ENCODE data around the gene APIP.

The APIP gene, protein sequence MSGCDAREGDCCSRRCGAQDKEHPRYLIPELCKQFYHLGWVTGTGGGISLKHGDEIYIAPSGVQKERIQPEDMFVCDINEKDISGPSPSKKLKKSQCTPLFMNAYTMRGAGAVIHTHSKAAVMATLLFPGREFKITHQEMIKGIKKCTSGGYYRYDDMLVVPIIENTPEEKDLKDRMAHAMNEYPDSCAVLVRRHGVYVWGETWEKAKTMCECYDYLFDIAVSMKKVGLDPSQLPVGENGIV

GRCh38 chr11:34916015-34916842 lies at the start of gene APIP, which contains the start of gene PDHX:
APIP (minus strand) TSS chr11:34916379; CDS start chr11:34916284, 95 bp downstream.
PDHX (plus strand) TSS chr11:34916618; CDS start chr11:34916656, 38 bp downstream.
- peaks cover 21% of the 10 kb centered on the region for H3K36me3 ChIP-seq
- peak; percentile 99 for DNase-seq
- no peaks in the 10 kb centered on the region for H3K9me3 ChIP-seq (ENCODE audit: severe bottlenecking)
- peak within 1 kb of the TSS; percentile 98 for H3K27ac ChIP-seq
- H3K4me3 ChIP-seq (ENCODE audit: low read depth, low read length): peak within 1 kb of the TSS; percentile 86
- no peak for TF ChIP-seq CTCF (IDR thresholded peaks at IDR 0.05; ENCODE audit: low read depth, low read length)
- H3K27me3 ChIP-seq (ENCODE audit: insufficient read depth, low read depth, severe bottlenecking): no peaks in the 10 kb centered on the region

GRCh38 chr11:34964610-34965331 lies 48.6 kb upstream of the APIP start:
- no peak for DNase-seq
- no peak overlapping the region for H3K27ac ChIP-seq
- H3K9me3 ChIP-seq (ENCODE audit: severe bottlenecking): no peaks in the 10 kb centered on the region
- no peak overlapping the region for H3K4me3 ChIP-seq (ENCODE audit: low read depth, low read length)
- no peaks in the 10 kb centered on the region for H3K27me3 ChIP-seq (ENCODE audit: insufficient read depth, low read depth, severe bottlenecking)
- peaks cover 22% of the 10 kb centered on the region for H3K36me3 ChIP-seq
- no peak for TF ChIP-seq CTCF (IDR thresholded peaks at IDR 0.05; ENCODE audit: low read depth, low read length)

DNA sequence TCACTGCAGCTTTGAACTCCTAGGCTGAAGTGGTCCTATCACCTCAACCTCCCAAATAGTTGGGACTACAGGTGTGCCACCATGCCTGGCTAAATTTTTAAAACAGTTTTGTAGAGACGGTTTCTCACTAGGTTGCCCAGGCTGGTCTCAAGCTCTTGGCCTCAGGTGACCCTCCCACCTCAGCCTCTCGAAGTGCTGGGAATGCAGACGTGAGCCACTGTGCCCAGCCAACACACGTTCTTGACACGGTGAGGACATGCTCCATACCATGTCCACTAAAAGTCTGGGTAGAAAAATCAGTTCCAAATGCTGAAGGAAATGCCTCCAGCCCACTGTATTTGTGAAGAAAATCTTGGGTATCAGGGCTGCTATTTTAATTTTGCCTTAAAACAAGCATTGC lies 47.2 kb upstream of the APIP start:
- no peak overlapping the region for H3K27ac ChIP-seq
- H3K27me3 ChIP-seq (ENCODE audit: insufficient read depth, low read depth, severe bottlenecking): no peaks in the 10 kb centered on the region
- no peak for TF ChIP-seq CTCF (IDR thresholded peaks at IDR 0.05; ENCODE audit: low read depth, low read length)
- DNase-seq: no peak
- no peak overlapping the region for H3K4me3 ChIP-seq (ENCODE audit: low read depth, low read length)
- peaks cover 13% of the 10 kb centered on the region for H3K36me3 ChIP-seq
- H3K9me3 ChIP-seq (ENCODE audit: severe bottlenecking): no peaks in the 10 kb centered on the region

- H3K4me3 ChIP-seq (ENCODE audit: low read depth, low read length): no peak overlapping the region
- peaks cover 7% of the 10 kb centered on the region for H3K36me3 ChIP-seq
- DNase-seq: no peak
- no peaks in the 10 kb centered on the region for H3K9me3 ChIP-seq (ENCODE audit: severe bottlenecking)
- no peak for TF ChIP-seq CTCF (IDR thresholded peaks at IDR 0.05; ENCODE audit: low read depth, low read length)
- H3K27me3 ChIP-seq (ENCODE audit: insufficient read depth, low read depth, severe bottlenecking): no peaks in the 10 kb centered on the region
- no peak overlapping the region for H3K27ac ChIP-seq
These were observed 45.9 kb upstream of the APIP start for GRCh38 chr11:34962034-34962433.

DNA sequence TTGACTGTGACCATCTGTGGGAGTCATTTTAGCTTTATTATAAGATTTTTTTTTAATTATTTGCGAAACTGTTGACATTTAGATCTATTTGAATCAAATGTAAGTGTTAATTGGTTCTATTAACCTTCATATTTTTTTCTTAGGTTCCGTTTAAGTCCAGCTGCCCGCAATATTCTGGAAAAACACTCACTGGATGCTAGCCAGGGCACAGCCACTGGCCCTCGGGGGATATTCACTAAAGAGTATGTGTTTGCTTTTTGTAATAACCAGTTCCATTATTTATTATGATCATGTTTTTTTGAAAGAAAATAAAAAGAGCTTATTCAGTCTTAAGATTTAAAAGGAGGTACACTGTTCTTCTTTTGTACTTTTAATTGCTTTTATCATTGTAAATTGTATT lies 44.1 kb upstream of the APIP start:
- Histone ChIP-seq H3K27me3 (ENCODE audit: insufficient read depth, low read depth, severe bottlenecking) (no peaks in the 10 kb centered on the region), H3K36me3 (no peaks in the 10 kb centered on the region), H3K9me3 (ENCODE audit: severe bottlenecking) (no peaks in the 10 kb centered on the region), H3K27ac (no peak overlapping the region), H3K4me3 (ENCODE audit: low read depth, low read length) (no peak overlapping the region)
- DNase-seq: no peak
- TF ChIP-seq CTCF (IDR thresholded peaks at IDR 0.05; ENCODE audit: low read depth, low read length): no peak

Measured in WERI-Rb-1 (cell line).